ENCODE data around the gene NUDT22. TPM values are rescaled to one million over a fixed set of nuclear protein-coding genes. Genes with fewer than 3 reads are reported as not detected.

Gene NUDT22
- total and polyA plus RNA-seq, 2 donors (not counting 1 experiment from before 2014, with no cell fraction given) = 104 to 139 TPM

GRCh38 chr11:64223001-64223651 is 2.9 kb upstream of the NUDT22 start:
- no peak for TF ChIP-seq CTCF (IDR thresholded peaks at IDR 0.05)
- no peak for TF ChIP-seq EZH2 (IDR thresholded peaks at IDR 0.05; ENCODE audit: borderline replicate concordance, insufficient read depth, low read depth, low read length, poor library complexity, severe bottlenecking)
- POLR2A ChIA-PET = interaction anchor here (0.9 to 6.3 kb wide), 4 partner anchors 9 to 82 kb away, joined by 3 to 78 read pairs (median 4); partner anchors contain the start of gene FERMT3
- 92% methylated on average over 21 of the region's 24 CpGs for WGBS (ENCODE audit: insufficient coverage)

More at GRCh38 chr11:64223001-64223651, 2.9 kb upstream of the NUDT22 start:
- Mint-ChIP-seq H3K4me1 (peaks cover 25% of the 10 kb centered on the region), H3K27me3 (no peaks in the 10 kb centered on the region), H3K9me3 (ENCODE audit: insufficient read depth) (no peaks in the 10 kb centered on the region), H3K4me3 (no peak overlapping the region), H3K27ac (no peak overlapping the region)
- Histone ChIP-seq H3K9ac (ENCODE audit: low read length) (no peak overlapping the region), H2AFZ (ENCODE audit: insufficient read depth, low read depth, low read length, poor library complexity, severe bottlenecking) (no peak overlapping the region), H3K79me2 (ENCODE audit: control insufficient read depth, insufficient read depth, low read length) (peaks cover 37% of the 10 kb centered on the region), H3K4me1 (ENCODE audit: control insufficient read depth in 2 of 2, insufficient read depth in 2 of 2, low read length in 2 of 2) (peaks cover 16 to 27% of the 10 kb centered on the region in 2 donors), H3K4me2 (replicated peaks; ENCODE audit: low read depth, low read length, poor library complexity, severe bottlenecking) (no peak overlapping the region), H4K20me1 (ENCODE audit: control insufficient read depth, insufficient read depth, low read length, poor library complexity, severe bottlenecking) (peaks cover 30% of the 10 kb centered on the region), H3K27me3 (replicated peaks in 1 of 4; ENCODE audit: control extremely low read depth in 1 of 4, control insufficient read depth in 3 of 4, insufficient read depth in 4 of 4, low read length in 3 of 4) (no peaks in the 10 kb centered on the region), H3K4me3 (ENCODE audit: control extremely low read depth in 1 of 5, extremely low read depth in 1 of 5, insufficient read depth in 1 of 5, low read depth in 2 of 5, low read length in 4 of 5) (no peak overlapping the region), H3K36me3 (replicated peaks in 1 of 2; ENCODE audit: control extremely low read depth in 1 of 2, control insufficient read depth in 1 of 2, extremely low read depth in 1 of 2, insufficient read depth in 2 of 2, low read length in 1 of 2) (peaks cover 0 to 50% of the 10 kb centered on the region in 2 experiments), H3K27ac (ENCODE audit: low read length in 2 of 2) (no peak overlapping the region), H3K9me3 (ENCODE audit: control extremely low read depth in 1 of 3, control insufficient read depth in 2 of 3, insufficient read depth in 1 of 3, low read length in 2 of 3) (no peaks in the 10 kb centered on the region)
- ATAC-seq (ENCODE audit: low read depth) (no peak), DNase-seq (no peak)
- intact Hi-C loops (cut with micrococcal nuclease) = no loop called here
- CTCF ChIA-PET = interaction anchor here (1.0 to 5.2 kb wide), 8 partner anchors 8 to 78 kb away, joined by 3 to 70 read pairs (median 6); partner anchors contain the start of genes FERMT3 and STIP1
